ENCODE measurements around the gene ZER1. TPM values are rescaled to one million over a fixed set of nuclear protein-coding genes. Genes with fewer than 3 reads are reported as not detected.
A peak's percentile ranks its signal among the peaks of the same experiment; 100 is the strongest.

Gene ZER1
- total RNA-seq, 3 donors from 2014 or later: 31.2 to 42.9 (median 34.1) TPM

GRCh38 chr9:128706671-128707381 is 64.9 kb downstream of the ZER1 start:
- TF ChIP-seq CTCF (IDR thresholded peaks at IDR 0.05) (no peak), POLR2AphosphoS5 (IDR thresholded peaks at IDR 0.05) (no peak), POLR2A (IDR thresholded peaks at IDR 0.05) (no peak)
- Histone ChIP-seq H3K27ac (no peak overlapping the region), H3K4me1 (no peaks in the 10 kb centered on the region), H3K4me3 (no peak overlapping the region), H3K36me3 (no peaks in the 10 kb centered on the region), H3K27me3 (no peaks in the 10 kb centered on the region), H3K9me3 (no peaks in the 10 kb centered on the region)
- intact Hi-C loops (cut with DNase I; ENCODE audit: low total_unique reads): no loop called here
- no peak for DNase-seq (ENCODE audit: low spot score in 2 of 2)

- Histone ChIP-seq H3K4me3 (no peak overlapping the region), H3K4me1 (no peaks in the 10 kb centered on the region), H3K27me3 (no peaks in the 10 kb centered on the region), H3K9me3 (no peaks in the 10 kb centered on the region), H3K27ac (no peak overlapping the region), H3K36me3 (no peaks in the 10 kb centered on the region)
- no peak for TF ChIP-seq POLR2AphosphoS5 (IDR thresholded peaks at IDR 0.05)
- no peak for DNase-seq (ENCODE audit: low spot score in 2 of 2)
- intact Hi-C loops (cut with DNase I; ENCODE audit: low total_unique reads): no loop called here
Observed at GRCh38 chr9:128706045-128706444, 65.7 kb downstream of the ZER1 start.

- Histone ChIP-seq H3K27ac (no peak overlapping the region), H3K4me3 (no peak overlapping the region), H3K4me1 (no peaks in the 10 kb centered on the region), H3K27me3 (no peaks in the 10 kb centered on the region), H3K36me3 (no peaks in the 10 kb centered on the region), H3K9me3 (no peaks in the 10 kb centered on the region)
- intact Hi-C loops (cut with DNase I; ENCODE audit: low total_unique reads): no loop called here
- TF ChIP-seq CTCF (IDR thresholded peaks at IDR 0.05): no peak
- TF ChIP-seq POLR2A (IDR thresholded peaks at IDR 0.05): no peak
- no peak for TF ChIP-seq POLR2AphosphoS5 (IDR thresholded peaks at IDR 0.05)
- no peak for DNase-seq (ENCODE audit: low spot score in 2 of 2)
Observed at GRCh38 chr9:128705051-128705965, 66.4 kb downstream of the ZER1 start.

GRCh38 chr9:128704356-128704670 is 67.4 kb downstream of the ZER1 start:
- H3K4me1 ChIP-seq: no peaks in the 10 kb centered on the region
- H3K36me3 ChIP-seq: no peaks in the 10 kb centered on the region
- H3K27me3 ChIP-seq: no peaks in the 10 kb centered on the region
- no peak for DNase-seq (ENCODE audit: low spot score in 2 of 2)
- H3K27ac ChIP-seq: peak overlapping the region; percentile 83 to 91
- peak overlapping the region; percentile 80 to 97 (median 83) for H3K4me3 ChIP-seq
- intact Hi-C loops (cut with DNase I; ENCODE audit: low total_unique reads): no loop called here
- TF ChIP-seq POLR2A (IDR thresholded peaks at IDR 0.05): no peak
- no peak for TF ChIP-seq CTCF (IDR thresholded peaks at IDR 0.05)
- no peak for TF ChIP-seq POLR2AphosphoS5 (IDR thresholded peaks at IDR 0.05)
- H3K9me3 ChIP-seq: no peaks in the 10 kb centered on the region

GRCh38 chr9:128703616-128704355 is 67.9 kb downstream of the ZER1 start:
- H3K9me3 ChIP-seq: no peaks in the 10 kb centered on the region
- peak overlapping the region; percentile 83 to 91 for H3K27ac ChIP-seq
- no peaks in the 10 kb centered on the region for H3K4me1 ChIP-seq
- H3K36me3 ChIP-seq: no peaks in the 10 kb centered on the region
- H3K4me3 ChIP-seq: peak overlapping the region; percentile 80 to 97 (median 83)
- intact Hi-C loops (cut with DNase I; ENCODE audit: low total_unique reads): no loop called here
- DNase-seq (ENCODE audit: low spot score in 2 of 2): no peak
- TF ChIP-seq POLR2A (IDR thresholded peaks at IDR 0.05) (no peak), POLR2AphosphoS5 (IDR thresholded peaks at IDR 0.05) (no peak), CTCF (IDR thresholded peaks at IDR 0.05) (no peak)
- H3K27me3 ChIP-seq: no peaks in the 10 kb centered on the region

Measured in breast epithelium (tissue), 4 donors.